HepG2 (cell line): Measurements from ENCODE around the gene PDE1C. TPM values are rescaled to one million over a fixed set of nuclear protein-coding genes. Genes with fewer than 3 reads are reported as not detected.

Experiments used
- ATAC-seq: fragments of 200-7000 bp; cut with Tn5 transposase; 3 replicates; pipeline ENCODE4 v1.9.1; 2020; ENCODE audit warnings: mild to moderate bottlenecking, moderate library complexity
- BruUV-seq: library from RNA; stranded (reverse); fragments of 400-500 nt; replicated peaks from 2 replicates; lab custom pipeline; 2021; lab: Mats Ljungman, UMichigan
- CTCF ChIA-PET: fragments of 300-600 bp; formaldehyde crosslinking; extraction: SDS; loops from one replicate; lab custom pipeline; 2021; ENCODE audit warnings: low total read pairs, inconsistent platforms, low intra/inter-chr PET ratio; lab: Yijun Ruan, JAX
- POLR2A ChIA-PET: fragments of 350-600 bp; sonication (Branson Sonifier 250); formaldehyde crosslinking; loops from one replicate; lab custom pipeline; 2020; ENCODE audit warnings: antibody characterized with exemption, inconsistent platforms; lab: Yijun Ruan, JAX
- DNase-seq: peaks from one replicate; pipeline ENCODE4 v3.0.0-alpha.2; 2015; ENCODE audit warnings: low spot score
- FAIRE-seq: peaks from 3 replicates; lab custom pipeline; 2011; peaks lifted over from hg19 to GRCh38; lab: Jason Lieb, UNC
- H2AFZ ChIP-seq: one replicate; pipeline ENCODE4 v1.6.1; 2011; ENCODE audit warnings: low read length, inconsistent platforms
- H3K27ac ChIP-seq: fragments of 300-600 bp; 3 replicates; pipeline ENCODE4 v1.8.0; 2011; ENCODE audit warnings: mixed run types, mild to moderate bottlenecking, mixed read lengths, low read length, inconsistent platforms; ENCODE audit not compliant: insufficient read depth; ENCODE audit errors: extremely low read length
- H3K27me3 ChIP-seq, 2 experiments: fragments of 200-600 bp in 1 of 2; 2 replicates in 1 of 2; 3 replicates in 1 of 2; pipeline versions ENCODE4 v1.6.0 to v1.8.0; 2011; ENCODE audit warnings: low read length in 2 of 2, mild to moderate bottlenecking in 2 of 2, moderate library complexity in 2 of 2, inconsistent platforms in 1 of 2; ENCODE audit not compliant: insufficient read depth in 2 of 2, control insufficient read depth in 1 of 2
- H3K36me3 ChIP-seq, 2 experiments: fragments of 200-600 bp in 1 of 2; replicated peaks in 1 of 2; 2 replicates in 1 of 2; 3 replicates in 1 of 2; pipeline versions ENCODE4 v1.5.1 to v1.8.0; 2011; ENCODE audit warnings: low read length in 2 of 2, inconsistent platforms in 1 of 2; ENCODE audit not compliant: insufficient read depth in 2 of 2, control insufficient read depth in 1 of 2
- H3K4me1 ChIP-seq: 2 replicates; pipeline ENCODE4 v1.5.1; 2012; ENCODE audit warnings: low read length, inconsistent platforms; ENCODE audit not compliant: insufficient read depth
- H3K4me2 ChIP-seq: 2 replicates; pipeline ENCODE4 v1.6.0; 2011; ENCODE audit warnings: low read depth, low read length, inconsistent platforms
- H3K4me3 ChIP-seq, 3 experiments: fragments of 200-600 bp in 1 of 3; sonication (generic), shearing (Covaris generic) in 1 of 3; replicated peaks in 1 of 3; 2 replicates each; pipeline ENCODE4 v1.5.1; 2011 to 2016; ENCODE audit warnings: low read length in 3 of 3, inconsistent platforms in 2 of 3, low read depth in 2 of 3, mild to moderate bottlenecking in 2 of 3, control low read depth in 1 of 3, mixed read lengths in 1 of 3; ENCODE audit not compliant: insufficient read depth in 1 of 3
- H3K79me2 ChIP-seq: one replicate; pipeline ENCODE4 v1.6.1; 2011; ENCODE audit warnings: low read length, inconsistent platforms; ENCODE audit not compliant: insufficient read depth
- H3K9ac ChIP-seq: 2 replicates; pipeline ENCODE4 v1.6.0; 2011; ENCODE audit warnings: mild to moderate bottlenecking, low read depth, low read length, inconsistent platforms; ENCODE audit not compliant: insufficient read depth
- H3K9me3 ChIP-seq: 2 replicates; pipeline ENCODE4 v1.5.1; 2012; ENCODE audit warnings: mild to moderate bottlenecking, low read length
- H4K20me1 ChIP-seq: 2 replicates; pipeline ENCODE4 v1.6.0; 2011; ENCODE audit warnings: inconsistent platforms, mild to moderate bottlenecking, low read length, moderate library complexity; ENCODE audit not compliant: insufficient read depth
- AFF4 ChIP-seq: sonication (generic); formaldehyde crosslinking; IDR thresholded peaks from 2 replicates; pipeline ENCODE4 v1.4.0; 2020; ENCODE audit warnings: missing genetic modification reagents
- E2F5 ChIP-seq: sonication (generic); formaldehyde crosslinking; conservative IDR thresholded peaks from 2 replicates; pipeline ENCODE4 v1.4.0; 2020; ENCODE audit warnings: missing genetic modification reagents
- EEA1 ChIP-seq: sonication (generic); formaldehyde crosslinking; IDR thresholded peaks from 2 replicates; pipeline ENCODE4 v1.5.1; 2020; ENCODE audit warnings: mild to moderate bottlenecking, missing genetic modification reagents, borderline replicate concordance
- HOMEZ ChIP-seq: IDR thresholded peaks from 2 replicates; pipeline ENCODE4 v1.6.1; 2016; ENCODE audit warnings: low read depth
- ZBTB4 ChIP-seq: sonication (generic); formaldehyde crosslinking; IDR thresholded peaks from 2 replicates; pipeline ENCODE4 v1.4.0; 2020; ENCODE audit warnings: missing genetic modification reagents, mild to moderate bottlenecking, borderline replicate concordance
- ZNF530 ChIP-seq: sonication (generic); formaldehyde crosslinking; IDR thresholded peaks from 2 replicates; pipeline ENCODE4 v1.5.0; 2020; ENCODE audit warnings: low read depth, mild to moderate bottlenecking, missing genetic modification reagents
- ZUFSP ChIP-seq: sonication (generic); formaldehyde crosslinking; IDR thresholded peaks from 2 replicates; pipeline ENCODE4 v1.9.0; 2021; ENCODE audit warnings: missing genetic modification reagents, mild to moderate bottlenecking, borderline replicate concordance
- WGBS: methylation state at CpG from one replicate; pipeline ENCODE4 v1.1.6; 2017; ENCODE audit warnings: low lambda C conversion rate; 5-methylcytosine and 5-hydroxymethylcytosine counted together
- in situ Hi-C: cut with HindIII; loops from 2 replicates; pipeline ENCODE4 v1.10.0; 2017; ENCODE audit warnings: low pct_unique_long_range_greater_than_20kb; ENCODE audit not compliant: extremely low pct_ligation_motif_present
- intact Hi-C: fragments of 100-400 bp; cut with micrococcal nuclease; formaldehyde crosslinking; loops from one replicate; pipeline ENCODE4 v1.10.0; 2022; ENCODE audit not compliant: unreplicated experiment
- polyA plus RNA-seq, 8 experiments: library from polyadenylated mRNA; depleted of rRNA in 3 of 8; stranded (reverse) in 7 of 8; unstranded in 1 of 8; fragments of >200 nt; fragmentation: Illumina TruSeq in 4 of 8; extraction: Trizol in 4 of 8; gene quantifications; 2 replicates each; pipeline versions ENCODE4 v1.2.1 to v1.2.3, GENCODE V29; 2011 to 2016; ENCODE audit warnings: low read depth in 4 of 8, missing spikeins in 1 of 8, mixed read lengths in 1 of 8; ENCODE audit not compliant: insufficient read depth in 1 of 8
- total RNA-seq, 5 experiments: library from RNA; depleted of rRNA; stranded (reverse); fragments of >200 nt; fragmentation: Illumina TruSeq; extraction: Trizol; gene quantifications; 2 replicates each; pipeline ENCODE4 v1.2.3, GENCODE V29; 2016; ENCODE audit warnings: low read depth in 1 of 5

PDE1C gene
- total and polyA plus RNA-seq, 2 of the 13 experiments (the other 11 are each of a cell fraction or from before 2014, with no cell fraction given): not detected

- no TSS peak for BruUV-seq
- Histone ChIP-seq H3K9me3 (no peaks in the 10 kb centered on the region), H4K20me1 (no peaks in the 10 kb centered on the region), H3K4me3 (no peak overlapping the region), H3K27me3 (no peaks in the 10 kb centered on the region), H3K9ac (no peak overlapping the region), H3K4me2 (no peak overlapping the region), H3K79me2 (no peaks in the 10 kb centered on the region), H3K4me1 (no peaks in the 10 kb centered on the region), H3K36me3 (no peaks in the 10 kb centered on the region), H3K27ac (no peak overlapping the region), H2AFZ (no peak overlapping the region)
- DNase-seq: no peak
- intact Hi-C loops: no loop called here
- no peak for FAIRE-seq
- ChIA-PET CTCF (no interaction called here), POLR2A (no interaction called here)
- in situ Hi-C loops: loop anchor here (25.0 kb wide), 1 partner anchor 737 kb away; no protein-coding TSS in a partner anchor
- no peak for TF ChIP-seq EEA1
- no peak for TF ChIP-seq ZUFSP (CRISPR knock-in tag)
- no peak for TF ChIP-seq AFF4 (CRISPR knock-in tag)
- no peak for TF ChIP-seq ZBTB4 (CRISPR knock-in tag)
- no peak for TF ChIP-seq HOMEZ (CRISPR knock-in tag)
- TF ChIP-seq E2F5 (CRISPR knock-in tag): no peak
- TF ChIP-seq ZNF530 (CRISPR knock-in tag): no peak
- WGBS: 0% methylated on average over 3 of the region's 3 CpGs
- no peak for ATAC-seq
Measured at GRCh38 chr7:31724696-31725095, 345.5 kb downstream of the PDE1C start.
